PFSK-1 (cell line): ENCODE measurements around the gene CATSPERB.

Experiments
- POLR2AphosphoS5 ChIP-seq: IDR thresholded peaks from 2 replicates; pipeline ENCODE4 v1.6.1; 2012; ENCODE audit warnings: low read depth, mild to moderate bottlenecking, control low read depth, low read length, moderate library complexity
- SIN3A ChIP-seq: IDR thresholded peaks from 2 replicates; pipeline ENCODE4 v1.6.1; 2012; ENCODE audit warnings: mild to moderate bottlenecking, low read length, moderate library complexity, borderline replicate concordance; ENCODE audit not compliant: insufficient read depth
- TAF1 ChIP-seq: IDR thresholded peaks from 2 replicates; pipeline ENCODE4 v1.6.1; 2012; ENCODE audit warnings: low read length, control low read depth, borderline replicate concordance; ENCODE audit not compliant: insufficient read depth

- TF ChIP-seq TAF1, result no peak
- no peak for TF ChIP-seq POLR2AphosphoS5
- TF ChIP-seq SIN3A, result no peak
Observed at GRCh38 chr14:91660790-91661189, 71.1 kb downstream of the CATSPERB start.
